ENCODE measurements around the gene STK25.
"Not testable (repeated sequence)": the region's sequence is repeated elsewhere in the genome, so short reads cannot be mapped to it uniquely, and the experiment has no call there.

STK25 gene

GRCh38 chr2:241461693-241462677 is 46.4 kb downstream of the STK25 start:
- DNase-seq = no peak

DNA sequence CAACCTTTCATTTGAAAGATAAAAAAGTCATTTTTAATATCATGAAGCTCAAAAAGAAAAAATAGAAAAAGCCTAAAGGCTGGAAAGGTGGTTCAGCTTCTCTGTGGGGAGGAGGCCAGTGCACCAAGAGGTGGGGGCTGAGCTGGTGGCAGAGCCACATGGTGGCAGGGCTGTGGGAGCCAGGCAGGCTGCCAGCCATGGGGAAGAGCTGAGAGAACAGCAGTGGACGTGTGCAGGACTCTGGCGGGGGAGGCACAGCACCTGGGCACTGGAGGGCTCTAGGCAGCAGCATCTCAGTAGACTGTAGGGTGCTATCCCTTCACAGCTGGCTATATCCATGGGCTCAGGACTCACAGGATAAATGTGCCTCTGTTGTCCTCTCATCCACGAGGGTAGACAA is 47.8 kb downstream of the STK25 start:
- no peak for DNase-seq

- DNase-seq = no peak
Measured at GRCh38 chr2:241459520-241459919, 48.9 kb downstream of the STK25 start.

DNA sequence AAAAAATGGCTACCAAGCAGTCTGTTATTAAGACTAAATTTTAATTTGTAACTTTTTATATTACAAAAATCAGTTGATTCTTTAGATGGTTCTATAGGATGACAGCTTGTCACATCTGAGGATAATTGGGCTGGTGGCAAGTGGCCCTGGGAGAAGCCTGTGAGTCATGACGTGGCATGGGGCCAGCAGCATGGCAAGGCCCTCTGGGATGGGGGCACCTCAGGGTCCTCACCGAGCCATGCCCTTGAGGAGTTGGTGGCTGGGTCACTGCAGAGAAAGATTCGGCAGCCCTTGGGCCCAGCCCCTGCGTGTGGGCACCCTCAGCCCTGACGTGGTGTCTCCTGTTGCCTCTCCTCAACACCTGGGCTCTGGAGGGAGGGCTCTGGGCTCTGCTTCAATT is 49.7 kb downstream of the STK25 start:
- DNase-seq = no peak

GRCh38 chr2:241456546-241456945 is 51.8 kb downstream of the STK25 start:
- DNase-seq = no peak

GRCh38 chr2:241454837-241455485 is 53.4 kb downstream of the STK25 start:
- no peak for DNase-seq

GRCh38 chr2:241453919-241454318 is 54.5 kb downstream of the STK25 start:
- peak; percentile 7 for DNase-seq

GRCh38 chr2:241451840-241452506 is 56.4 kb downstream of the STK25 start:
- no peak for DNase-seq

DNA sequence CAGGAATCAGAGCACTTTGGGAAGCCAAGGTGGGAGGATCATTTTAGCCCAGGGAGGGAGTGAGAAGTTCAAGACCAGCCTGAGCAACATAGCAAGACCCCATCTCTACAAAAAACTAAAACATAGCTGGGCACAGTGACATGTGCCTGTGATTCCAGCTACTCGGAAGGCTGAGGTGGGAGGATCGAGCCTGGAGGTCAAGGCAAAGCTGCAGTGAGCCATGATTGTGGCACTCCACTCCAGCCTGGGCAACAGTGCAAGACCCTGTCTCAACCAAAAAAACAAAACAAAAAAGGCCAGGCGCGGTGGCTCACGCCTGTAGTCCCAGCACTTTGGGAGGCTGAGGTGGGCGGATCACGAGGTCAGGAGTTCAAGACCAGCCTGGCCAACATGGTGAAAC is 58.3 kb downstream of the STK25 start:
- DNase-seq = not testable (repeated sequence)

GRCh38 chr2:241445426-241445825 is 63.0 kb downstream of the STK25 start:
- no peak for DNase-seq

DNA sequence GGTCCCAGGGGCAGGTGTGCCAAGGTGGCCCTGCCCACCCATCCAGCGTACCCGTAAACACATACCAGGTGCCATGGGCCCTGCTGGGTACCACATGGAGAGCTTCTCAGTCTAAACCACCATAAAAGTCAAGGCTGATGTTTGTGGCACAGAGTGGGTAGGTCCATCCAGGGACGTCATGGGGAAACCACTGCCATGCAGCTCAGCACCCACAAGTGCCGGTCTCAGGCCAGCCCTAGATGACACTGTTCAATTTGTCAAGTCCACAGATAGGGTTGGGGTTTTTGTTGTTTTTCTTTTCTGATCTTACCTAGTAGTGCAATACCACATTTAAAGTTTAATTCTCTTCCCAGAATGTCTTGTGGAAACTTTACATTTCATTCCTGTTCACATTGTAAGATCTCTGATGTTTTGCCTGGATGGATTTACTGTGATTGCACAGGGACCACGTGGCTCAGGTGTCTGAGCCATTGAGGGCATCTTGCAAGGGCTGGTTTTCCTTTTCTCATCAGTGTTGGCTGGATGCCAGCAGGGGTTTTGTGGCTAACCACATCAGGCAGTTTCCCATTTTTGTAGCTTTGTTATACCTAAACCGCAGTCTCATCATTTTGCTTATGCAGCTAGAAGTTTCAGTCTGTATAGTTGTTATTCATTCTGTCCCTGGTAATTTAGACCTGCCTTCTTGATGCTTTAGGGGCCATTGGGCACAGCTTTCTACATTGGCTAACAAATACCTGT is 64.7 kb downstream of the STK25 start:
- DNase-seq = no peak

All from DMS 273 treated with DMSO at 0.1 percent for 48 hours (cell line).